Mammary epithelial cell (primary cell): ENCODE results near the gene MSI2.

Source experiments
- EZH2 ChIP-seq: IDR thresholded peaks from 2 replicates; pipeline ENCODE4 v1.6.1; 2012; ENCODE audit warnings: low read length, inconsistent platforms, borderline replicate concordance
- TF ChIP-seq, protein P1 (sequence below), 2 donors: IDR thresholded peaks in 1 of 2; conservative IDR thresholded peaks in 1 of 2; 2 replicates each; pipeline ENCODE4 v1.5.1; 2011 to 2012; ENCODE audit warnings: inconsistent platforms in 2 of 2, low read length in 2 of 2, mild to moderate bottlenecking in 2 of 2, control low read depth in 1 of 2, low read depth in 1 of 2; ENCODE audit not compliant: insufficient read depth in 1 of 2; ENCODE audit errors: extremely low read depth in 1 of 2

DNA sequence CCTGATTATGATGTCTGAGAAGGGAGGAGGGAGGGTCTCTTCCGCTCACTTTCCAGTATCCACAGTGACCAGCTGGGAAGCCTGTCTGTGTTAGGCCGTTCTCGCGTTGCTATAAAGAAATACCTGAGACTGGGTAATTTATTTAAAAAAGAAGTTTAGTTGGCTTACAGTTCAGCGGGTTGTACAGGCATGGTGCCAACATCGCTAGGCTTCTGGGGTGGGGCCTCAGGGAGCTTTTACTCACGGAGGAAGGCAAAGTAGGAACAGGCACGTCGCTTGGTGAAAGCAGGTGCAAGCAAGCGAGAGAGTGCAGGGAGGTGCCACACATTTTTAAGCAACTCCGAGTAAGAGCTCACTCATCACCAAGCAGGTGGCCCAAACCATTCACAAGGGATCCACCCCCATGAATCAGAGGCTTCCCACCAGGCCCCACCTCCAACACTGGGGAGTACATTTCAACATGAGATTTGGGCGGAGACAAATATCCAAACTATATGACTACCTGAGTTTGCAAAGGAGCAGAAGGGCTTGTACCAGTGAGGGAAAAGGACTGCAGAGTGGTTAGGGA lies 351.3 kb downstream of the MSI2 start:
- TF ChIP-seq, protein P1, sequence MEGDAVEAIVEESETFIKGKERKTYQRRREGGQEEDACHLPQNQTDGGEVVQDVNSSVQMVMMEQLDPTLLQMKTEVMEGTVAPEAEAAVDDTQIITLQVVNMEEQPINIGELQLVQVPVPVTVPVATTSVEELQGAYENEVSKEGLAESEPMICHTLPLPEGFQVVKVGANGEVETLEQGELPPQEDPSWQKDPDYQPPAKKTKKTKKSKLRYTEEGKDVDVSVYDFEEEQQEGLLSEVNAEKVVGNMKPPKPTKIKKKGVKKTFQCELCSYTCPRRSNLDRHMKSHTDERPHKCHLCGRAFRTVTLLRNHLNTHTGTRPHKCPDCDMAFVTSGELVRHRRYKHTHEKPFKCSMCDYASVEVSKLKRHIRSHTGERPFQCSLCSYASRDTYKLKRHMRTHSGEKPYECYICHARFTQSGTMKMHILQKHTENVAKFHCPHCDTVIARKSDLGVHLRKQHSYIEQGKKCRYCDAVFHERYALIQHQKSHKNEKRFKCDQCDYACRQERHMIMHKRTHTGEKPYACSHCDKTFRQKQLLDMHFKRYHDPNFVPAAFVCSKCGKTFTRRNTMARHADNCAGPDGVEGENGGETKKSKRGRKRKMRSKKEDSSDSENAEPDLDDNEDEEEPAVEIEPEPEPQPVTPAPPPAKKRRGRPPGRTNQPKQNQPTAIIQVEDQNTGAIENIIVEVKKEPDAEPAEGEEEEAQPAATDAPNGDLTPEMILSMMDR (conservative IDR thresholded peaks at IDR 0.05 in 1 of 2, IDR thresholded peaks at IDR 0.05 in 1 of 2; ENCODE audit: extremely low read depth in 1 of 2, insufficient read depth in 1 of 2, low read depth in 1 of 2, low read length in 2 of 2), result no peak
- TF ChIP-seq EZH2, result no peak
